GM23338 (cell line): ENCODE data around the gene RASSF1. TPM values are rescaled to one million over a fixed set of nuclear protein-coding genes. Genes with fewer than 3 reads are reported as not detected.

Experiments
- ATAC-seq: fragments of 200-7000 bp; cut with Tn5 transposase; 3 replicates; pipeline ENCODE4 v1.9.1; 2020
- DNase-seq: peaks from one replicate; pipeline ENCODE4 v3.0.0-alpha.2; 2015; ENCODE audit warnings: low spot score
- H2AFZ ChIP-seq: fragments of 200-600 bp; sonication (generic); 2 replicates; pipeline ENCODE4 v1.8.0; 2016; ENCODE audit warnings: antibody characterized with exemption, mild to moderate bottlenecking, moderate library complexity
- H3F3A ChIP-seq: fragments of 200-600 bp; sonication (generic); replicated peaks from 2 replicates; pipeline ENCODE4 v1.8.0; 2017; ENCODE audit warnings: antibody characterized with exemption, mixed run types, low read depth
- H3K27ac ChIP-seq: fragments of 200-600 bp; sonication (generic); 2 replicates; pipeline ENCODE4 v1.6.1; 2016; ENCODE audit warnings: low read depth
- H3K27me3 ChIP-seq: fragments of 200-600 bp; sonication (generic); 2 replicates; pipeline ENCODE4 v1.8.0; 2016; ENCODE audit warnings: mild to moderate bottlenecking, mixed run types, moderate library complexity; ENCODE audit not compliant: insufficient read depth
- H3K36me3 ChIP-seq: fragments of 200-600 bp; sonication (generic); 2 replicates; pipeline ENCODE4 v1.8.0; 2016; ENCODE audit warnings: mild to moderate bottlenecking; ENCODE audit not compliant: insufficient read depth
- H3K4me1 ChIP-seq: fragments of 200-600 bp; sonication (generic); 2 replicates; pipeline ENCODE4 v1.8.0; 2016; ENCODE audit warnings: mild to moderate bottlenecking, moderate library complexity; ENCODE audit not compliant: insufficient read depth
- H3K4me2 ChIP-seq: fragments of 200-600 bp; sonication (generic); 2 replicates; pipeline ENCODE4 v1.7.1; 2017; ENCODE audit warnings: mixed run types
- H3K4me3 ChIP-seq: fragments of 200-600 bp; sonication (generic); 2 replicates; pipeline ENCODE4 v1.6.1; 2016; ENCODE audit warnings: mixed run types
- H3K79me2 ChIP-seq: fragments of 200-600 bp; sonication (generic); replicated peaks from 2 replicates; pipeline ENCODE4 v1.8.0; 2017; ENCODE audit warnings: mild to moderate bottlenecking; ENCODE audit not compliant: insufficient read depth
- H3K9me2 ChIP-seq: fragments of 200-600 bp; sonication (generic); 2 replicates; pipeline ENCODE4 v1.8.0; 2017; ENCODE audit not compliant: insufficient read depth
- H4K20me1 ChIP-seq: fragments of 200-600 bp; sonication (generic); replicated peaks from 2 replicates; pipeline ENCODE4 v1.8.0; 2017; ENCODE audit warnings: mild to moderate bottlenecking; ENCODE audit not compliant: insufficient read depth
- H3K27ac Mint-ChIP-seq: 2 replicates; pipeline ENCODE4 v1.8.0; 2020; ENCODE audit warnings: inconsistent platforms, mild to moderate bottlenecking, moderate library complexity, mixed read lengths
- H3K27me3 Mint-ChIP-seq: 3 replicates; pipeline ENCODE4 v1.8.0; 2022; ENCODE audit warnings: low read depth, mild to moderate bottlenecking, moderate library complexity, mixed read lengths, inconsistent platforms; ENCODE audit not compliant: insufficient read depth, poor library complexity
- H3K36me3 Mint-ChIP-seq: 3 replicates; pipeline ENCODE4 v1.8.0; 2021; ENCODE audit warnings: low read depth, mild to moderate bottlenecking, inconsistent platforms, moderate library complexity, mixed read lengths
- H3K4me1 Mint-ChIP-seq: 3 replicates; pipeline ENCODE4 v1.8.0; 2020; ENCODE audit warnings: mild to moderate bottlenecking, inconsistent platforms, mixed read lengths
- H3K4me3 Mint-ChIP-seq: 3 replicates; pipeline ENCODE4 v1.8.0; 2021; ENCODE audit warnings: moderate library complexity, mild to moderate bottlenecking, inconsistent platforms, mixed read lengths
- H3K9me3 Mint-ChIP-seq: 3 replicates; pipeline ENCODE4 v1.8.0; 2020; ENCODE audit warnings: moderate library complexity, mild to moderate bottlenecking, inconsistent platforms, mixed read lengths
- CREB1 ChIP-seq: fragments of 250-450 bp; sonication (Bioruptor Pico); IDR thresholded peaks from 2 replicates; pipeline ENCODE4 v1.5.0; 2020; ENCODE audit warnings: low read depth, mild to moderate bottlenecking, moderate library complexity
- EZH2 ChIP-seq: fragments of 200-600 bp; sonication (generic); IDR thresholded peaks from one replicate; pipeline ENCODE4 v1.8.0; 2017; ENCODE audit warnings: antibody characterized with exemption, mild to moderate bottlenecking, low read depth; ENCODE audit not compliant: unreplicated experiment
- EZH2phosphoT487 ChIP-seq: fragments of 200-600 bp; sonication (generic); IDR thresholded peaks from one replicate; pipeline ENCODE4 v1.8.1; 2018; ENCODE audit warnings: antibody characterized with exemption; ENCODE audit not compliant: unreplicated experiment
- JUNB ChIP-seq: IDR thresholded peaks from one replicate; pipeline ENCODE4 v1.6.1; 2016; ENCODE audit warnings: antibody characterized with exemption; ENCODE audit not compliant: unreplicated experiment
- NANOG ChIP-seq: IDR thresholded peaks from 2 replicates; pipeline ENCODE4 v1.6.1; 2016; ENCODE audit warnings: antibody characterized with exemption, borderline replicate concordance
- POLR2AphosphoS5 ChIP-seq: IDR thresholded peaks from 2 replicates; pipeline ENCODE4 v1.6.1; 2016; ENCODE audit warnings: antibody characterized with exemption, low read depth
- STAT1 ChIP-seq: IDR thresholded peaks from one replicate; pipeline ENCODE4 v1.6.1; 2016; ENCODE audit warnings: antibody characterized with exemption; ENCODE audit not compliant: unreplicated experiment
- ZNF114 ChIP-seq: fragments of 250-450 bp; sonication (Bioruptor Pico); IDR thresholded peaks from 2 replicates; pipeline ENCODE4 v1.5.0; 2020; ENCODE audit warnings: mild to moderate bottlenecking, moderate library complexity
- ZNF331 ChIP-seq: fragments of 250-450 bp; sonication (Bioruptor Pico); IDR thresholded peaks from 2 replicates; pipeline ENCODE4 v1.5.0; 2020; ENCODE audit warnings: low read depth, mild to moderate bottlenecking, moderate library complexity
- polyA plus RNA-seq: library from polyadenylated mRNA; unstranded; fragments of >200 nt; fragmentation: Nextera tagmentation; extraction: Ambion mirVana; gene quantifications from 2 replicates; pipeline ENCODE4 v1.2.1, GENCODE V29; 2016
- total RNA-seq: library from RNA; depleted of rRNA; stranded (reverse); fragments of >200 nt; shearing (Covaris generic); gene quantifications from 2 replicates; pipeline ENCODE4 v1.2.3, GENCODE V29; 2014
- TF ChIP-seq, protein P1 (sequence below): IDR thresholded peaks from 2 replicates; pipeline ENCODE4 v1.6.1; 2016; ENCODE audit warnings: antibody characterized with exemption
- TF ChIP-seq, protein P2 (sequence below), 2 experiments: fragments of 200-600 bp in 1 of 2; sonication (generic) in 1 of 2; conservative IDR thresholded peaks; 2 replicates each; pipeline versions ENCODE4 v1.5.1 to v1.6.1; 2016 to 2017; ENCODE audit warnings: antibody characterized with exemption in 2 of 2, low read depth in 2 of 2, mild to moderate bottlenecking in 2 of 2, moderate library complexity in 1 of 2
- TF ChIP-seq, protein P3 (sequence below): IDR thresholded peaks from one replicate; pipeline ENCODE4 v1.6.1; 2018; ENCODE audit warnings: antibody characterized with exemption; ENCODE audit not compliant: unreplicated experiment
- TF ChIP-seq, protein P4 (sequence below): fragments of 250-450 bp; sonication (Bioruptor Pico); IDR thresholded peaks from 2 replicates; pipeline ENCODE4 v1.5.0; 2020; ENCODE audit warnings: mild to moderate bottlenecking, moderate library complexity

Gene RASSF1
- total and polyA plus RNA-seq, 2 experiments from 2014 or later = 9.6 to 15.7 TPM

GRCh38 chr3:50330330-50330729 lies 10.3 kb downstream of the RASSF1 start:
- TF ChIP-seq, protein P1, sequence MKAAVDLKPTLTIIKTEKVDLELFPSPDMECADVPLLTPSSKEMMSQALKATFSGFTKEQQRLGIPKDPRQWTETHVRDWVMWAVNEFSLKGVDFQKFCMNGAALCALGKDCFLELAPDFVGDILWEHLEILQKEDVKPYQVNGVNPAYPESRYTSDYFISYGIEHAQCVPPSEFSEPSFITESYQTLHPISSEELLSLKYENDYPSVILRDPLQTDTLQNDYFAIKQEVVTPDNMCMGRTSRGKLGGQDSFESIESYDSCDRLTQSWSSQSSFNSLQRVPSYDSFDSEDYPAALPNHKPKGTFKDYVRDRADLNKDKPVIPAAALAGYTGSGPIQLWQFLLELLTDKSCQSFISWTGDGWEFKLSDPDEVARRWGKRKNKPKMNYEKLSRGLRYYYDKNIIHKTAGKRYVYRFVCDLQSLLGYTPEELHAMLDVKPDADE = no peak
- TF ChIP-seq EZH2 (no peak), CREB1 (no peak), JUNB (no peak), STAT1 (no peak), NANOG (no peak), ZNF331 (CRISPR knock-in tag) (no peak), ZNF114 (CRISPR knock-in tag) (no peak), POLR2AphosphoS5 (no peak), EZH2phosphoT487 (no peak)
- TF ChIP-seq, protein P2, sequence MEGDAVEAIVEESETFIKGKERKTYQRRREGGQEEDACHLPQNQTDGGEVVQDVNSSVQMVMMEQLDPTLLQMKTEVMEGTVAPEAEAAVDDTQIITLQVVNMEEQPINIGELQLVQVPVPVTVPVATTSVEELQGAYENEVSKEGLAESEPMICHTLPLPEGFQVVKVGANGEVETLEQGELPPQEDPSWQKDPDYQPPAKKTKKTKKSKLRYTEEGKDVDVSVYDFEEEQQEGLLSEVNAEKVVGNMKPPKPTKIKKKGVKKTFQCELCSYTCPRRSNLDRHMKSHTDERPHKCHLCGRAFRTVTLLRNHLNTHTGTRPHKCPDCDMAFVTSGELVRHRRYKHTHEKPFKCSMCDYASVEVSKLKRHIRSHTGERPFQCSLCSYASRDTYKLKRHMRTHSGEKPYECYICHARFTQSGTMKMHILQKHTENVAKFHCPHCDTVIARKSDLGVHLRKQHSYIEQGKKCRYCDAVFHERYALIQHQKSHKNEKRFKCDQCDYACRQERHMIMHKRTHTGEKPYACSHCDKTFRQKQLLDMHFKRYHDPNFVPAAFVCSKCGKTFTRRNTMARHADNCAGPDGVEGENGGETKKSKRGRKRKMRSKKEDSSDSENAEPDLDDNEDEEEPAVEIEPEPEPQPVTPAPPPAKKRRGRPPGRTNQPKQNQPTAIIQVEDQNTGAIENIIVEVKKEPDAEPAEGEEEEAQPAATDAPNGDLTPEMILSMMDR (conservative IDR thresholded peaks at IDR 0.05; ENCODE audit: low read depth in 2 of 2) = no peak
- TF ChIP-seq, protein P3, sequence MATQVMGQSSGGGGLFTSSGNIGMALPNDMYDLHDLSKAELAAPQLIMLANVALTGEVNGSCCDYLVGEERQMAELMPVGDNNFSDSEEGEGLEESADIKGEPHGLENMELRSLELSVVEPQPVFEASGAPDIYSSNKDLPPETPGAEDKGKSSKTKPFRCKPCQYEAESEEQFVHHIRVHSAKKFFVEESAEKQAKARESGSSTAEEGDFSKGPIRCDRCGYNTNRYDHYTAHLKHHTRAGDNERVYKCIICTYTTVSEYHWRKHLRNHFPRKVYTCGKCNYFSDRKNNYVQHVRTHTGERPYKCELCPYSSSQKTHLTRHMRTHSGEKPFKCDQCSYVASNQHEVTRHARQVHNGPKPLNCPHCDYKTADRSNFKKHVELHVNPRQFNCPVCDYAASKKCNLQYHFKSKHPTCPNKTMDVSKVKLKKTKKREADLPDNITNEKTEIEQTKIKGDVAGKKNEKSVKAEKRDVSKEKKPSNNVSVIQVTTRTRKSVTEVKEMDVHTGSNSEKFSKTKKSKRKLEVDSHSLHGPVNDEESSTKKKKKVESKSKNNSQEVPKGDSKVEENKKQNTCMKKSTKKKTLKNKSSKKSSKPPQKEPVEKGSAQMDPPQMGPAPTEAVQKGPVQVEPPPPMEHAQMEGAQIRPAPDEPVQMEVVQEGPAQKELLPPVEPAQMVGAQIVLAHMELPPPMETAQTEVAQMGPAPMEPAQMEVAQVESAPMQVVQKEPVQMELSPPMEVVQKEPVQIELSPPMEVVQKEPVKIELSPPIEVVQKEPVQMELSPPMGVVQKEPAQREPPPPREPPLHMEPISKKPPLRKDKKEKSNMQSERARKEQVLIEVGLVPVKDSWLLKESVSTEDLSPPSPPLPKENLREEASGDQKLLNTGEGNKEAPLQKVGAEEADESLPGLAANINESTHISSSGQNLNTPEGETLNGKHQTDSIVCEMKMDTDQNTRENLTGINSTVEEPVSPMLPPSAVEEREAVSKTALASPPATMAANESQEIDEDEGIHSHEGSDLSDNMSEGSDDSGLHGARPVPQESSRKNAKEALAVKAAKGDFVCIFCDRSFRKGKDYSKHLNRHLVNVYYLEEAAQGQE = no peak
- TF ChIP-seq, protein P4, sequence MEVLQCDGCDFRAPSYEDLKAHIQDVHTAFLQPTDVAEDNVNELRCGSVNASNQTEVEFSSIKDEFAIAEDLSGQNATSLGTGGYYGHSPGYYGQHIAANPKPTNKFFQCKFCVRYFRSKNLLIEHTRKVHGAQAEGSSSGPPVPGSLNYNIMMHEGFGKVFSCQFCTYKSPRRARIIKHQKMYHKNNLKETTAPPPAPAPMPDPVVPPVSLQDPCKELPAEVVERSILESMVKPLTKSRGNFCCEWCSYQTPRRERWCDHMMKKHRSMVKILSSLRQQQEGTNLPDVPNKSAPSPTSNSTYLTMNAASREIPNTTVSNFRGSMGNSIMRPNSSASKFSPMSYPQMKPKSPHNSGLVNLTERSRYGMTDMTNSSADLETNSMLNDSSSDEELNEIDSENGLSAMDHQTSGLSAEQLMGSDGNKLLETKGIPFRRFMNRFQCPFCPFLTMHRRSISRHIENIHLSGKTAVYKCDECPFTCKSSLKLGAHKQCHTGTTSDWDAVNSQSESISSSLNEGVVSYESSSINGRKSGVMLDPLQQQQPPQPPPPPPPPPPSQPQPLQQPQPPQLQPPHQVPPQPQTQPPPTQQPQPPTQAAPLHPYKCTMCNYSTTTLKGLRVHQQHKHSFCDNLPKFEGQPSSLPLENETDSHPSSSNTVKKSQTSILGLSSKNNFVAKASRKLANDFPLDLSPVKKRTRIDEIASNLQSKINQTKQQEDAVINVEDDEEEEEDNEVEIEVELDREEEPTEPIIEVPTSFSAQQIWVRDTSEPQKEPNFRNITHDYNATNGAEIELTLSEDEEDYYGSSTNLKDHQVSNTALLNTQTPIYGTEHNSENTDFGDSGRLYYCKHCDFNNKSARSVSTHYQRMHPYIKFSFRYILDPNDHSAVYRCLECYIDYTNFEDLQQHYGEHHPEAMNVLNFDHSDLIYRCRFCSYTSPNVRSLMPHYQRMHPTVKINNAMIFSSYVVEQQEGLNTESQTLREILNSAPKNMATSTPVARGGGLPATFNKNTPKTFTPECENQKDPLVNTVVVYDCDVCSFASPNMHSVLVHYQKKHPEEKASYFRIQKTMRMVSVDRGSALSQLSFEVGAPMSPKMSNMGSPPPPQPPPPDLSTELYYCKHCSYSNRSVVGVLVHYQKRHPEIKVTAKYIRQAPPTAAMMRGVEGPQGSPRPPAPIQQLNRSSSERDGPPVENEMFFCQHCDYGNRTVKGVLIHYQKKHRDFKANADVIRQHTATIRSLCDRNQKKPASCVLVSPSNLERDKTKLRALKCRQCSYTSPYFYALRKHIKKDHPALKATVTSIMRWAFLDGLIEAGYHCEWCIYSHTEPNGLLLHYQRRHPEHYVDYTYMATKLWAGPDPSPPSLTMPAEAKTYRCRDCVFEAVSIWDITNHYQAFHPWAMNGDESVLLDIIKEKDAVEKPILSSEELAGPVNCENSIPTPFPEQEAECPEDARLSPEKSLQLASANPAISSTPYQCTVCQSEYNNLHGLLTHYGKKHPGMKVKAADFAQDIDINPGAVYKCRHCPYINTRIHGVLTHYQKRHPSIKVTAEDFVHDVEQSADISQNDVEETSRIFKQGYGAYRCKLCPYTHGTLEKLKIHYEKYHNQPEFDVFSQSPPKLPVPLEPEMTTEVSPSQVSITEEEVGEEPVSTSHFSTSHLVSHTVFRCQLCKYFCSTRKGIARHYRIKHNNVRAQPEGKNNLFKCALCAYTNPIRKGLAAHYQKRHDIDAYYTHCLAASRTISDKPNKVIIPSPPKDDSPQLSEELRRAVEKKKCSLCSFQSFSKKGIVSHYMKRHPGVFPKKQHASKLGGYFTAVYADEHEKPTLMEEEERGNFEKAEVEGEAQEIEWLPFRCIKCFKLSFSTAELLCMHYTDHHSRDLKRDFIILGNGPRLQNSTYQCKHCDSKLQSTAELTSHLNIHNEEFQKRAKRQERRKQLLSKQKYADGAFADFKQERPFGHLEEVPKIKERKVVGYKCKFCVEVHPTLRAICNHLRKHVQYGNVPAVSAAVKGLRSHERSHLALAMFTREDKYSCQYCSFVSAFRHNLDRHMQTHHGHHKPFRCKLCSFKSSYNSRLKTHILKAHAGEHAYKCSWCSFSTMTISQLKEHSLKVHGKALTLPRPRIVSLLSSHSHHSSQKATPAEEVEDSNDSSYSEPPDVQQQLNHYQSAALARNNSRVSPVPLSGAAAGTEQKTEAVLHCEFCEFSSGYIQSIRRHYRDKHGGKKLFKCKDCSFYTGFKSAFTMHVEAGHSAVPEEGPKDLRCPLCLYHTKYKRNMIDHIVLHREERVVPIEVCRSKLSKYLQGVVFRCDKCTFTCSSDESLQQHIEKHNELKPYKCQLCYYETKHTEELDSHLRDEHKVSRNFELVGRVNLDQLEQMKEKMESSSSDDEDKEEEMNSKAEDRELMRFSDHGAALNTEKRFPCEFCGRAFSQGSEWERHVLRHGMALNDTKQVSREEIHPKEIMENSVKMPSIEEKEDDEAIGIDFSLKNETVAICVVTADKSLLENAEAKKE (CRISPR knock-in tag) = no peak
- Mint-ChIP-seq H3K9me3 (no peaks in the 10 kb centered on the region), H3K4me1 (peaks cover 15% of the 10 kb centered on the region; the same call in 1 of the 3 replicates), H3K27ac (no peak overlapping the region), H3K36me3 (peaks cover 33% of the 10 kb centered on the region), H3K27me3 (peaks cover 7% of the 10 kb centered on the region), H3K4me3 (no peak overlapping the region)
- H3K27ac ChIP-seq = no peak overlapping the region
- no peaks in the 10 kb centered on the region for H3K27me3 ChIP-seq
- H3K4me1 ChIP-seq = peaks cover 9% of the 10 kb centered on the region
- H4K20me1 ChIP-seq = peaks cover 14% of the 10 kb centered on the region; the same call in 1 of the 2 replicates
- H3K9me2 ChIP-seq = no peaks in the 10 kb centered on the region
- H3K79me2 ChIP-seq = peaks cover 34% of the 10 kb centered on the region
- no peak overlapping the region for H3K4me3 ChIP-seq
- ATAC-seq (no peak), DNase-seq (no peak)
- H3F3A ChIP-seq = peaks cover 20% of the 10 kb centered on the region; the same call in 1 of the 2 replicates
- H2AFZ ChIP-seq = no peak overlapping the region
- no peak overlapping the region for H3K4me2 ChIP-seq
- H3K36me3 ChIP-seq = peaks cover 8% of the 10 kb centered on the region
